ENCODE measurements around the gene NTNG2.

DNA sequence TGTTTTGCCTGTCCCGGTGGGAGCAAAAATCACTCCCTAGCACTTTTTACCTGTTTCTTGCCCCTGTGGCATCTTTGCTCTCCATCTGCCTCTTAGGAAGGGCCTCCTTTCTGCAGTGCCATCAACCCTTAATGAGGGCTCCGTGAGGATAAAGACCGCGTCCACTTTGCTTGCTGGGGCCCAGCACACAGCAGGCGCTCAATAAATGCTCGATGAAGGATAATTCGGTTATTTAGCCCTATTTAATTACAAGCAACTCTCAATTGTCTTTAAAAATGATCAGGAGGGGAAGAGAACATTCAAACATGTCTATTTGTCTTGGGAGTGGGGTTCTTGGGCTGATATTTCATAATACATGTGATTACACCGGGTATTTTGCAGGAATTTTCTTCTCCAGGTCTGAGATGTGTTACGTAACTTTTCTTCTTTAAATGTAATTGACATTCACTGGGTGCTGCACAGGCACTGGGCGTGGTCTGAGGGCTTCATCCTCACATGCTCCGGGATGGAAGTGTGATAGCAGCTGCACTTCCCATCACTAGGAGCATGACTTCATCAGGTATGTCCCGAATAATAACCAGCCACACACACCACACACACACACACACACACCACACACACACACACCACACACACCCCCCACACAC is 19.8 kb upstream of the NTNG2 start:
- TF ChIP-seq, protein P1, sequence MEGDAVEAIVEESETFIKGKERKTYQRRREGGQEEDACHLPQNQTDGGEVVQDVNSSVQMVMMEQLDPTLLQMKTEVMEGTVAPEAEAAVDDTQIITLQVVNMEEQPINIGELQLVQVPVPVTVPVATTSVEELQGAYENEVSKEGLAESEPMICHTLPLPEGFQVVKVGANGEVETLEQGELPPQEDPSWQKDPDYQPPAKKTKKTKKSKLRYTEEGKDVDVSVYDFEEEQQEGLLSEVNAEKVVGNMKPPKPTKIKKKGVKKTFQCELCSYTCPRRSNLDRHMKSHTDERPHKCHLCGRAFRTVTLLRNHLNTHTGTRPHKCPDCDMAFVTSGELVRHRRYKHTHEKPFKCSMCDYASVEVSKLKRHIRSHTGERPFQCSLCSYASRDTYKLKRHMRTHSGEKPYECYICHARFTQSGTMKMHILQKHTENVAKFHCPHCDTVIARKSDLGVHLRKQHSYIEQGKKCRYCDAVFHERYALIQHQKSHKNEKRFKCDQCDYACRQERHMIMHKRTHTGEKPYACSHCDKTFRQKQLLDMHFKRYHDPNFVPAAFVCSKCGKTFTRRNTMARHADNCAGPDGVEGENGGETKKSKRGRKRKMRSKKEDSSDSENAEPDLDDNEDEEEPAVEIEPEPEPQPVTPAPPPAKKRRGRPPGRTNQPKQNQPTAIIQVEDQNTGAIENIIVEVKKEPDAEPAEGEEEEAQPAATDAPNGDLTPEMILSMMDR (tag by site-specific recombination; IDR thresholded peaks at IDR 0.05): no peak
- TF ChIP-seq, protein P2, sequence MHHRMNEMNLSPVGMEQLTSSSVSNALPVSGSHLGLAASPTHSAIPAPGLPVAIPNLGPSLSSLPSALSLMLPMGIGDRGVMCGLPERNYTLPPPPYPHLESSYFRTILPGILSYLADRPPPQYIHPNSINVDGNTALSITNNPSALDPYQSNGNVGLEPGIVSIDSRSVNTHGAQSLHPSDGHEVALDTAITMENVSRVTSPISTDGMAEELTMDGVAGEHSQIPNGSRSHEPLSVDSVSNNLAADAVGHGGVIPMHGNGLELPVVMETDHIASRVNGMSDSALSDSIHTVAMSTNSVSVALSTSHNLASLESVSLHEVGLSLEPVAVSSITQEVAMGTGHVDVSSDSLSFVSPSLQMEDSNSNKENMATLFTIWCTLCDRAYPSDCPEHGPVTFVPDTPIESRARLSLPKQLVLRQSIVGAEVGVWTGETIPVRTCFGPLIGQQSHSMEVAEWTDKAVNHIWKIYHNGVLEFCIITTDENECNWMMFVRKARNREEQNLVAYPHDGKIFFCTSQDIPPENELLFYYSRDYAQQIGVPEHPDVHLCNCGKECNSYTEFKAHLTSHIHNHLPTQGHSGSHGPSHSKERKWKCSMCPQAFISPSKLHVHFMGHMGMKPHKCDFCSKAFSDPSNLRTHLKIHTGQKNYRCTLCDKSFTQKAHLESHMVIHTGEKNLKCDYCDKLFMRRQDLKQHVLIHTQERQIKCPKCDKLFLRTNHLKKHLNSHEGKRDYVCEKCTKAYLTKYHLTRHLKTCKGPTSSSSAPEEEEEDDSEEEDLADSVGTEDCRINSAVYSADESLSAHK (tag by site-specific recombination; IDR thresholded peaks at IDR 0.05): no peak
- TF ChIP-seq BCL11A (tag by site-specific recombination; IDR thresholded peaks at IDR 0.05; ENCODE audit: low read depth): no peak
- no peak for TF ChIP-seq ZFP3 (tag by site-specific recombination; IDR thresholded peaks at IDR 0.05; ENCODE audit: low read depth)
- no peak for TF ChIP-seq KLF16 (tag by site-specific recombination; IDR thresholded peaks at IDR 0.05)
- TF ChIP-seq ZNF791 (tag by site-specific recombination; IDR thresholded peaks at IDR 0.05): no peak
- no peak for TF ChIP-seq MZF1 (tag by site-specific recombination; IDR thresholded peaks at IDR 0.05; ENCODE audit: borderline replicate concordance)
- TF ChIP-seq, protein P3, sequence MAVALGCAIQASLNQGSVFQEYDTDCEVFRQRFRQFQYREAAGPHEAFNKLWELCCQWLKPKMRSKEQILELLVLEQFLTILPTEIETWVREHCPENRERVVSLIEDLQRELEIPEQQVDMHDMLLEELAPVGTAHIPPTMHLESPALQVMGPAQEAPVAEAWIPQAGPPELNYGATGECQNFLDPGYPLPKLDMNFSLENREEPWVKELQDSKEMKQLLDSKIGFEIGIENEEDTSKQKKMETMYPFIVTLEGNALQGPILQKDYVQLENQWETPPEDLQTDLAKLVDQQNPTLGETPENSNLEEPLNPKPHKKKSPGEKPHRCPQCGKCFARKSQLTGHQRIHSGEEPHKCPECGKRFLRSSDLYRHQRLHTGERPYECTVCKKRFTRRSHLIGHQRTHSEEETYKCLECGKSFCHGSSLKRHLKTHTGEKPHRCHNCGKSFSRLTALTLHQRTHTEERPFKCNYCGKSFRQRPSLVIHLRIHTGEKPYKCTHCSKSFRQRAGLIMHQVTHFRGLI (tag by site-specific recombination; IDR thresholded peaks at IDR 0.05): no peak
- TF ChIP-seq ZNF324 (tag by site-specific recombination; IDR thresholded peaks at IDR 0.05): no peak
- no peak for TF ChIP-seq ZNF174 (tag by site-specific recombination; IDR thresholded peaks at IDR 0.05)
- TF ChIP-seq, protein P4, sequence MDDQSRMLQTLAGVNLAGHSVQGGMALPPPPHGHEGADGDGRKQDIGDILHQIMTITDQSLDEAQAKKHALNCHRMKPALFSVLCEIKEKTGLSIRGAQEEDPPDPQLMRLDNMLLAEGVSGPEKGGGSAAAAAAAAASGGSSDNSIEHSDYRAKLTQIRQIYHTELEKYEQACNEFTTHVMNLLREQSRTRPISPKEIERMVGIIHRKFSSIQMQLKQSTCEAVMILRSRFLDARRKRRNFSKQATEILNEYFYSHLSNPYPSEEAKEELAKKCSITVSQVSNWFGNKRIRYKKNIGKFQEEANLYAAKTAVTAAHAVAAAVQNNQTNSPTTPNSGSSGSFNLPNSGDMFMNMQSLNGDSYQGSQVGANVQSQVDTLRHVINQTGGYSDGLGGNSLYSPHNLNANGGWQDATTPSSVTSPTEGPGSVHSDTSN (CRISPR knock-in tag; IDR thresholded peaks at IDR 0.05): no peak
